Spleen (tissue), 11 donors: ENCODE results near the gene SPRR5. TPM values are rescaled to one million over a fixed set of nuclear protein-coding genes. Genes with fewer than 3 reads are reported as not detected.

Source experiments
- DNase-seq: peaks from one replicate; pipeline ENCODE4 v3.0.0-alpha.2; 2020
- H3K27ac ChIP-seq, 8 donors: fragments of 200-600 bp; sonication (generic) in 7 of 8; 1 replicate in 4 of 8; 2 replicates in 4 of 8; pipeline versions ENCODE4 v1.5.0 to v1.8.0; 2016 to 2021; ENCODE audit warnings: inconsistent platforms in 4 of 8, mild to moderate bottlenecking in 4 of 8, moderate library complexity in 1 of 8
- H3K27me3 ChIP-seq, 7 donors: fragments of 200-600 bp; sonication (generic) in 6 of 7; replicated peaks in 1 of 7; 1 replicate in 4 of 7; 2 replicates in 3 of 7; pipeline versions ENCODE4 v1.5.0 to v1.8.0; 2016 to 2021; ENCODE audit warnings: inconsistent platforms in 3 of 7, mild to moderate bottlenecking in 1 of 7
- H3K36me3 ChIP-seq, 6 donors: fragments of 200-600 bp; sonication (generic) in 5 of 6; 1 replicate in 4 of 6; 2 replicates in 2 of 6; pipeline versions ENCODE4 v1.5.0 to v1.8.0; 2016 to 2021; ENCODE audit warnings: inconsistent platforms in 2 of 6
- H3K4me1 ChIP-seq, 6 donors: fragments of 200-600 bp; sonication (generic) in 5 of 6; 1 replicate in 3 of 6; 2 replicates in 3 of 6; pipeline versions ENCODE4 v1.5.0 to v1.8.0; 2016 to 2021; ENCODE audit warnings: inconsistent platforms in 3 of 6
- H3K4me3 ChIP-seq, 8 donors: fragments of 200-600 bp; sonication (generic) in 7 of 8; 1 replicate in 4 of 8; 2 replicates in 4 of 8; pipeline versions ENCODE4 v1.5.0 to v1.8.0; 2016 to 2021; ENCODE audit warnings: inconsistent platforms in 4 of 8, mild to moderate bottlenecking in 4 of 8, moderate library complexity in 2 of 8
- H3K9me3 ChIP-seq, 8 donors: fragments of 200-600 bp; sonication (generic) in 7 of 8; 1 replicate in 4 of 8; 2 replicates in 4 of 8; pipeline versions ENCODE4 v1.5.0 to v1.8.0; 2016 to 2021; ENCODE audit warnings: inconsistent platforms in 4 of 8
- POLR2A ChIP-seq, 3 donors: fragments of 450-650 bp; IDR thresholded peaks; one replicate each; pipeline ENCODE4 v1.5.1; 2017; ENCODE audit warnings: antibody characterized with exemption in 3 of 3, mild to moderate bottlenecking in 1 of 3
- POLR2AphosphoS5 ChIP-seq, 3 donors: sonication (generic); formaldehyde crosslinking; IDR thresholded peaks; one replicate each; pipeline ENCODE4 v1.5.1; 2017; ENCODE audit warnings: antibody characterized with exemption in 3 of 3
- WGBS, 5 donors: extraction: QIAGEN DNeasy Blood & Tissue Kit in 3 of 5; methylation state at CpG; one replicate each; pipeline versions ENCODE4 v1.1.5 to v1.1.7; 2013 to 2018; 5-methylcytosine and 5-hydroxymethylcytosine counted together
- intact Hi-C: fragments of 100-400 bp; cut with DNase I; formaldehyde crosslinking; loops from one replicate; pipeline ENCODE4 v1.15.0; 2023; ENCODE audit warnings: low total_unique reads
- polyA plus RNA-seq, 3 donors: library from polyadenylated mRNA; stranded (reverse); fragments of 200-250 nt; gene quantifications; one replicate each; pipeline ENCODE4 v1.2.1, GENCODE V29; 2013
- total RNA-seq, 7 donors: library from RNA; depleted of rRNA in 3 of 7; stranded (reverse); fragments of >200 nt in 3 of 7; fragmentation: NEBNext Ultra II Directional in 4 of 7; extraction: Animal tissue kit (Norgen Biotek cat#: 25700) in 4 of 7; gene quantifications; one replicate each; pipeline versions ENCODE4 v1.1.0 to v1.2.1, GENCODE V29; 2016 to 2021
- TF ChIP-seq, protein P1 (sequence below), 11 experiments: fragments of 200-600 bp in 7 of 11; fragments of 450-650 bp in 4 of 11; sonication (generic) in 4 of 11; IDR thresholded peaks in 8 of 11; conservative IDR thresholded peaks in 3 of 11; 1 replicate in 7 of 11; 2 replicates in 4 of 11; pipeline versions ENCODE4 v1.4.0 to v1.8.0; 2016 to 2021; ENCODE audit warnings: antibody characterized with exemption in 11 of 11, inconsistent platforms in 4 of 11, mild to moderate bottlenecking in 1 of 11
- donor health status: healthy with polysubstance abuse.
- donor health status: DM: no; HTN: no; CAD: no; lungs with moderate emphysema.
- donor health status: DM: no; HTN: no; CAD: no.
- donor health status: Bipolar disorder and iron deficiency.
- donor health status: healthy.
- donor health status: DM: no; HTN: no; CAD: no.
- donor health status: DM: yes; HTN: yes; CAD: no.

Gene SPRR5
- total and polyA plus RNA-seq, 10 donors, result not detected

GRCh38 chr1:152902636-152903035 lies 44.4 kb upstream of the SPRR5 start:
- no peak overlapping the region for H3K27ac ChIP-seq
- H3K4me1 ChIP-seq, result no peaks in the 10 kb centered on the region
- TF ChIP-seq POLR2A (IDR thresholded peaks at IDR 0.05) (no peak), POLR2AphosphoS5 (IDR thresholded peaks at IDR 0.05) (no peak)
- TF ChIP-seq, protein P1, sequence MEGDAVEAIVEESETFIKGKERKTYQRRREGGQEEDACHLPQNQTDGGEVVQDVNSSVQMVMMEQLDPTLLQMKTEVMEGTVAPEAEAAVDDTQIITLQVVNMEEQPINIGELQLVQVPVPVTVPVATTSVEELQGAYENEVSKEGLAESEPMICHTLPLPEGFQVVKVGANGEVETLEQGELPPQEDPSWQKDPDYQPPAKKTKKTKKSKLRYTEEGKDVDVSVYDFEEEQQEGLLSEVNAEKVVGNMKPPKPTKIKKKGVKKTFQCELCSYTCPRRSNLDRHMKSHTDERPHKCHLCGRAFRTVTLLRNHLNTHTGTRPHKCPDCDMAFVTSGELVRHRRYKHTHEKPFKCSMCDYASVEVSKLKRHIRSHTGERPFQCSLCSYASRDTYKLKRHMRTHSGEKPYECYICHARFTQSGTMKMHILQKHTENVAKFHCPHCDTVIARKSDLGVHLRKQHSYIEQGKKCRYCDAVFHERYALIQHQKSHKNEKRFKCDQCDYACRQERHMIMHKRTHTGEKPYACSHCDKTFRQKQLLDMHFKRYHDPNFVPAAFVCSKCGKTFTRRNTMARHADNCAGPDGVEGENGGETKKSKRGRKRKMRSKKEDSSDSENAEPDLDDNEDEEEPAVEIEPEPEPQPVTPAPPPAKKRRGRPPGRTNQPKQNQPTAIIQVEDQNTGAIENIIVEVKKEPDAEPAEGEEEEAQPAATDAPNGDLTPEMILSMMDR (IDR thresholded peaks at IDR 0.05 in 8 of 11, conservative IDR thresholded peaks at IDR 0.05 in 3 of 11), result no peak
- peaks cover 0 to 45% (median 0%) of the 10 kb centered on the region in 7 donors for H3K27me3 ChIP-seq
- 64 to 73% (median 67%) methylated on average over 4 of the region's 4 CpGs for WGBS, 5 donors
- no peaks in the 10 kb centered on the region for H3K9me3 ChIP-seq
- intact Hi-C loops, result no loop called here
- no peaks in the 10 kb centered on the region for H3K36me3 ChIP-seq
- no peak for DNase-seq
- H3K4me3 ChIP-seq, result no peak overlapping the region

DNA sequence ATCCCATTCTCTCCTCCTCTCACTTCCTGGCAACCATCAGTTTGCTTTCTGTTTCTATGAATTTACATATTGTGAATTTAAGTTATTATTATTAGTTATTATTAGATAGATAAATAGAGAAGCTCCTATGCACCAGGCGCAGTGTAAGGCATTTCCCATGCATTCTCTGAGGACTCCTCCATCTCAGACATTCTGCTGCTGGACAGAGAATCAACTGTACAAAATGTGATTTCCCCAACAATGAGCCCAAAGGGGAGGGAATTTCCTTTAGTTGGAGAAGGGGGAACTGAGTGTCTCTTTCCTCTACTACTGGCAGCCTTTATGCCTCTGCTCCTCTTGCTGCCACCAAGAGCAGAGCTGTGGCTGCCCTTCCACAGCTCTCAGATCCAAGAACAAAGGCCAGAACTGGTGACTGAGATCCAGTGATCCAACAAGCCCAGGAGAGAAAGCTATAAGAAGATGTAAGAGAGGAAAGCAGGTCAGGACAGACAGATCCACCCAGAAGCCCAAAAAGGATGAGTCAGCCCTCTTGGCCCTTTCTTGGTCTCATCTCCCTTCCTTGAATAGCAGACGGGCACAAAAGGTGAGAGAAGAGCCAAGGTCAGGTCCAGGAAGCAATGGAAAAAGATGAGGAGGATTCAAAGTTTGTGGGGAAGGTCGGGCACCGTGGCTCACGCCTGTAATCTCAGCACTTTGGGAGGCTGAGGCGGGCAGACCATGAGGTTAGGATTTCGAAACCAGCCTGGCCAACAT lies 42.1 kb upstream of the SPRR5 start:
- Histone ChIP-seq H3K27me3 (peaks cover 0 to 65% (median 0%) of the 10 kb centered on the region in 7 donors), H3K27ac (no peak overlapping the region), H3K4me1 (no peaks in the 10 kb centered on the region), H3K36me3 (no peaks in the 10 kb centered on the region), H3K4me3 (no peak overlapping the region), H3K9me3 (no peaks in the 10 kb centered on the region)
- no peak for DNase-seq
- 69 to 83% (median 73%) methylated on average over 7 of the region's 7 CpGs for WGBS, 5 donors
- intact Hi-C loops, result no loop called here
- TF ChIP-seq POLR2AphosphoS5 (IDR thresholded peaks at IDR 0.05), result no peak
- TF ChIP-seq POLR2A (IDR thresholded peaks at IDR 0.05), result no peak
- TF ChIP-seq, protein P1 (IDR thresholded peaks at IDR 0.05 in 8 of 11, conservative IDR thresholded peaks at IDR 0.05 in 3 of 11), result no peak

DNA sequence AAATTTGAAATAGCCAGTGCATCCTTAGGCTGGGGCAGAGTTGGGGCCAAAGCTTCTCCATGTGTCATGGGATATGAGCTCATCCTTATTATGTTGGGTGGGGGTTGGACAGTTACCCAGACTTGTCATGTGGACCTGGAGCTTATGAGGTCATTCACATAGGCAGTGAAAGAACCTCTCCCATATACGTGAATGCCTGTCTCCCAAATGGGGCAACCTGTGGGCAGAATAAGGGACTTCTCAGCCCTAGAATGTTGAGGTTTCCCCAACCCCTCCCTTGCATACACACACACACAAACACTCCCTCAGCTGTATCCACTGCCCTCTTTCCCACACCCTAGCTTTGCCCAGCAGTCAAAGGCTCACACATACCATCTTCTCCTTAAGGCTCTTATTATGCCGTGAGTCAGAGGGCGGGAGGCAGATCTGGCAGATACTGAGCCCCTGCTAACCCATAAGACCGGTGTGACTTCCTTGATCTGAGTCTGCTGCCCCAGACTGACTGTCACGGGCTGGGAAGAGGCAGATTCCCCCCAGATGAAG lies 40.9 kb upstream of the SPRR5 start:
- 51 to 71% (median 69%) methylated on average over 5 of the region's 5 CpGs for WGBS, 5 donors
- no peaks in the 10 kb centered on the region for H3K36me3 ChIP-seq
- H3K27me3 ChIP-seq, result peaks cover 0 to 67% (median 0%) of the 10 kb centered on the region in 7 donors
- H3K9me3 ChIP-seq, result peaks cover 0 to 5% (median 0%) of the 10 kb centered on the region in 8 donors
- TF ChIP-seq, protein P1 (IDR thresholded peaks at IDR 0.05 in 8 of 11, conservative IDR thresholded peaks at IDR 0.05 in 3 of 11), result no peak
- no peak for TF ChIP-seq POLR2AphosphoS5 (IDR thresholded peaks at IDR 0.05)
- TF ChIP-seq POLR2A (IDR thresholded peaks at IDR 0.05), result no peak
- no peak overlapping the region for H3K27ac ChIP-seq
- H3K4me3 ChIP-seq, result no peak overlapping the region
- no peaks in the 10 kb centered on the region for H3K4me1 ChIP-seq
- DNase-seq, result no peak
- intact Hi-C loops, result no loop called here
